Breast epithelium (tissue), 4 donors: ENCODE data around the gene WRNIP1. TPM values are rescaled to one million over a fixed set of nuclear protein-coding genes. Genes with fewer than 3 reads are reported as not detected.
"Not testable (repeated sequence)": the region's sequence is repeated elsewhere in the genome, so short reads cannot be mapped to it uniquely, and the experiment has no call there.

Source experiments
- DNase-seq, 2 donors: peaks; one replicate each; pipeline ENCODE4 v3.0.0-alpha.2; 2019; ENCODE audit warnings: low spot score in 2 of 2
- H3K27ac ChIP-seq, 2 donors: fragments of 200-600 bp; sonication (generic) in 1 of 2; one replicate each; pipeline ENCODE4 v1.5.1; 2016 to 2019; ENCODE audit warnings: mild to moderate bottlenecking in 1 of 2
- H3K27me3 ChIP-seq, 2 donors: fragments of 200-600 bp; sonication (generic) in 1 of 2; one replicate each; pipeline versions ENCODE4 v1.5.1 to v1.6.0; 2017 to 2019; ENCODE audit warnings: control low read depth in 1 of 2, mild to moderate bottlenecking in 1 of 2
- H3K36me3 ChIP-seq: fragments of 200-600 bp; one replicate; pipeline ENCODE4 v1.5.1; 2019
- H3K4me1 ChIP-seq, 2 donors: fragments of 200-600 bp; sonication (generic); one replicate each; pipeline ENCODE4 v1.5.1; 2016 to 2019; ENCODE audit warnings: control low read depth in 1 of 2
- H3K4me3 ChIP-seq, 3 donors: fragments of 200-600 bp; sonication (generic); 1 replicate in 2 of 3; 2 replicates in 1 of 3; pipeline ENCODE4 v1.5.1; 2016 to 2019; ENCODE audit warnings: mild to moderate bottlenecking in 3 of 3, moderate library complexity in 2 of 3
- H3K9me3 ChIP-seq, 2 donors: fragments of 200-600 bp; sonication (generic) in 1 of 2; one replicate each; pipeline ENCODE4 v1.5.1; 2016 to 2019; ENCODE audit warnings: control low read depth in 1 of 2
- CTCF ChIP-seq, 3 donors: fragments of 450-650 bp; IDR thresholded peaks; one replicate each; pipeline ENCODE4 v1.5.1; 2016 to 2017; ENCODE audit warnings: antibody characterized with exemption in 3 of 3, mild to moderate bottlenecking in 3 of 3, moderate library complexity in 3 of 3
- POLR2A ChIP-seq: fragments of 450-650 bp; IDR thresholded peaks from one replicate; pipeline ENCODE4 v1.6.1; 2016; ENCODE audit warnings: antibody characterized with exemption, mild to moderate bottlenecking, moderate library complexity
- POLR2AphosphoS5 ChIP-seq, 3 donors: sonication (generic); formaldehyde crosslinking; IDR thresholded peaks; one replicate each; pipeline ENCODE4 v1.6.1; 2017; ENCODE audit warnings: antibody characterized with exemption in 3 of 3
- intact Hi-C: fragments of 100-400 bp; cut with DNase I; formaldehyde crosslinking; loops from one replicate; pipeline ENCODE4 v1.15.1; 2023; ENCODE audit warnings: low total_unique reads
- total RNA-seq, 3 donors: library from RNA; depleted of rRNA; stranded (reverse); fragments of >200 nt; gene quantifications; one replicate each; pipeline ENCODE4 v1.1.0, GENCODE V29; 2016

Gene WRNIP1
- total RNA-seq, 3 donors from 2014 or later, result 40.6 to 62.3 (median 59.3) TPM

GRCh38 chr6:2760882-2761842, 4.0 kb upstream of the WRNIP1 start:
- Histone ChIP-seq H3K9me3 (no peaks in the 10 kb centered on the region), H3K27ac (no peak overlapping the region), H3K4me3 (no peak overlapping the region), H3K27me3 (no peaks in the 10 kb centered on the region), H3K36me3 (no peaks in the 10 kb centered on the region), H3K4me1 (no peaks in the 10 kb centered on the region)
- intact Hi-C loops, result no loop called here
- DNase-seq, result no peak
- TF ChIP-seq POLR2AphosphoS5 (IDR thresholded peaks at IDR 0.05) (no peak), POLR2A (no peak), CTCF (IDR thresholded peaks at IDR 0.05) (no peak)

GRCh38 chr6:2762868-2763267, 2.3 kb upstream of the WRNIP1 start:
- H3K36me3 ChIP-seq, H3K4me3 ChIP-seq, H3K9me3 ChIP-seq, H3K27me3 ChIP-seq, intact Hi-C loops, H3K27ac ChIP-seq, DNase-seq: not testable (repeated sequence)
- peaks cover 0 to 10% of the 10 kb centered on the region in 2 donors for H3K4me1 ChIP-seq

GRCh38 chr6:2763345-2763841, 1.8 kb upstream of the WRNIP1 start:
- no peak overlapping the region for H3K27ac ChIP-seq
- intact Hi-C loops, result no loop called here
- DNase-seq, result no peak

GRCh38 chr6:2763876-2764540, 1.2 kb upstream of the WRNIP1 start:
- no peaks in the 10 kb centered on the region for H3K27me3 ChIP-seq
- H3K27ac ChIP-seq, result peak overlapping the region; percentile 83 to 96
- intact Hi-C loops, result no loop called here
- no peaks in the 10 kb centered on the region for H3K36me3 ChIP-seq
- no peak for TF ChIP-seq POLR2AphosphoS5 (IDR thresholded peaks at IDR 0.05)
- no peak for TF ChIP-seq POLR2A
- TF ChIP-seq CTCF (IDR thresholded peaks at IDR 0.05), result no peak
- DNase-seq, result no peak
- H3K4me1 ChIP-seq, result peaks cover 0 to 19% of the 10 kb centered on the region in 2 donors
- peak overlapping the region; percentile 44 to 94 (median 94) for H3K4me3 ChIP-seq
- no peaks in the 10 kb centered on the region for H3K9me3 ChIP-seq

More at GRCh38 chr6:2763345-2763841, 1.8 kb upstream of the WRNIP1 start:
- Histone ChIP-seq H3K36me3 (no peaks in the 10 kb centered on the region), H3K9me3 (no peaks in the 10 kb centered on the region), H3K4me1 (peaks cover 0 to 15% of the 10 kb centered on the region in 2 donors), H3K27me3 (no peaks in the 10 kb centered on the region), H3K4me3 (no peak overlapping the region)
- TF ChIP-seq POLR2AphosphoS5 (IDR thresholded peaks at IDR 0.05), result no peak

GRCh38 chr6:2764610-2765165, 505 bp upstream of the WRNIP1 start:
- Histone ChIP-seq H3K27ac (peak overlapping the region; percentile 83 to 96), H3K36me3 (no peaks in the 10 kb centered on the region), H3K9me3 (no peaks in the 10 kb centered on the region), H3K4me3 (peak overlapping the region; percentile 44 to 94 (median 94)), H3K4me1 (peaks cover 0 to 19% of the 10 kb centered on the region in 2 donors), H3K27me3 (no peaks in the 10 kb centered on the region)
- intact Hi-C loops, result no loop called here
- peak in 1 of 2 donors; percentile 47 for DNase-seq
- TF ChIP-seq CTCF (IDR thresholded peaks at IDR 0.05) (no peak), POLR2A (no peak), POLR2AphosphoS5 (IDR thresholded peaks at IDR 0.05) (no peak)
